ENCODE data around the gene NTN5. TPM values are rescaled to one million over a fixed set of nuclear protein-coding genes. Genes with fewer than 3 reads are reported as not detected.
"Not testable (repeated sequence)": the region's sequence is repeated elsewhere in the genome, so short reads cannot be mapped to it uniquely, and the experiment has no call there.

The NTN5 gene
- total and polyA plus RNA-seq, 11 donors = 0.11 to 0.42 (median 0.16) TPM; not detected in 7

GRCh38 chr19:48695743-48696352 is 23.0 kb upstream of the NTN5 start, which contains the start of gene FUT2:
FUT2 (plus strand) TSS chr19:48695971; CDS start chr19:48702957, 6,986 bp downstream.
- intact Hi-C loops (cut with DNase I) = no loop called here
- H3K9me3 ChIP-seq = no peaks in the 10 kb centered on the region
- TF ChIP-seq, protein P1, sequence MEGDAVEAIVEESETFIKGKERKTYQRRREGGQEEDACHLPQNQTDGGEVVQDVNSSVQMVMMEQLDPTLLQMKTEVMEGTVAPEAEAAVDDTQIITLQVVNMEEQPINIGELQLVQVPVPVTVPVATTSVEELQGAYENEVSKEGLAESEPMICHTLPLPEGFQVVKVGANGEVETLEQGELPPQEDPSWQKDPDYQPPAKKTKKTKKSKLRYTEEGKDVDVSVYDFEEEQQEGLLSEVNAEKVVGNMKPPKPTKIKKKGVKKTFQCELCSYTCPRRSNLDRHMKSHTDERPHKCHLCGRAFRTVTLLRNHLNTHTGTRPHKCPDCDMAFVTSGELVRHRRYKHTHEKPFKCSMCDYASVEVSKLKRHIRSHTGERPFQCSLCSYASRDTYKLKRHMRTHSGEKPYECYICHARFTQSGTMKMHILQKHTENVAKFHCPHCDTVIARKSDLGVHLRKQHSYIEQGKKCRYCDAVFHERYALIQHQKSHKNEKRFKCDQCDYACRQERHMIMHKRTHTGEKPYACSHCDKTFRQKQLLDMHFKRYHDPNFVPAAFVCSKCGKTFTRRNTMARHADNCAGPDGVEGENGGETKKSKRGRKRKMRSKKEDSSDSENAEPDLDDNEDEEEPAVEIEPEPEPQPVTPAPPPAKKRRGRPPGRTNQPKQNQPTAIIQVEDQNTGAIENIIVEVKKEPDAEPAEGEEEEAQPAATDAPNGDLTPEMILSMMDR (IDR thresholded peaks at IDR 0.05) = no peak
- TF ChIP-seq POLR2A (IDR thresholded peaks at IDR 0.05) = no peak
- DNase-seq = no peak
- H3K27ac ChIP-seq = peak within 1 kb of the TSS in 4 of 12 donors; percentile 11 to 40 (median 28)
- 36 to 45% (median 41%) methylated on average over 10 to 16 of the region's 16 CpGs for WGBS, 4 donors
- ATAC-seq = peak in 3 of 4 donors; percentile 19 to 23 (median 23)
- H3K4me1 ChIP-seq = peaks cover 0 to 15% (median 5%) of the 10 kb centered on the region in 12 donors
- H3K4me3 ChIP-seq = peak within 1 kb of the TSS in 9 of 12 donors; percentile 14 to 41 (median 32)
- H3K27me3 ChIP-seq = peaks cover 0 to 26% (median 7%) of the 10 kb centered on the region in 9 donors
- H3K36me3 ChIP-seq = no peaks in the 10 kb centered on the region

GRCh38 chr19:48693629-48694028 is 20.8 kb upstream of the NTN5 start:
- H3K4me3 ChIP-seq; intact Hi-C loops (cut with DNase I); H3K9me3 ChIP-seq; DNase-seq; ATAC-seq; H3K27ac ChIP-seq; H3K36me3 ChIP-seq: not testable (repeated sequence)
- peaks cover 0 to 26% (median 7%) of the 10 kb centered on the region in 9 donors for H3K27me3 ChIP-seq
- peaks cover 0 to 15% (median 5%) of the 10 kb centered on the region in 12 donors for H3K4me1 ChIP-seq
- 80 to 91% (median 89%) methylated on average over 9 of the region's 9 CpGs for WGBS, 4 donors

- Histone ChIP-seq H3K27ac (no peak overlapping the region), H3K36me3 (no peaks in the 10 kb centered on the region), H3K9me3 (no peaks in the 10 kb centered on the region), H3K4me1 (no peaks in the 10 kb centered on the region), H3K27me3 (no peaks in the 10 kb centered on the region), H3K4me3 (no peak overlapping the region)
- 74 to 79% (median 76%) methylated on average over 7 of the region's 7 CpGs for WGBS, 4 donors
- DNase-seq = no peak
- TF ChIP-seq POLR2A (IDR thresholded peaks at IDR 0.05) = no peak
- TF ChIP-seq, protein P1 (IDR thresholded peaks at IDR 0.05) = no peak
- intact Hi-C loops (cut with DNase I) = no loop called here
- no peak for ATAC-seq
Observed at GRCh38 chr19:48689449-48689848, 16.6 kb upstream of the NTN5 start.

GRCh38 chr19:48687776-48688175 is 15.0 kb upstream of the NTN5 start:
- Histone ChIP-seq H3K4me3 (no peak overlapping the region), H3K36me3 (no peaks in the 10 kb centered on the region), H3K4me1 (no peaks in the 10 kb centered on the region), H3K9me3 (no peaks in the 10 kb centered on the region), H3K27me3 (no peaks in the 10 kb centered on the region), H3K27ac (no peak overlapping the region)
- 81 to 91% (median 85%) methylated on average over 3 of the region's 3 CpGs for WGBS, 4 donors
- DNase-seq (no peak), ATAC-seq (no peak)
- intact Hi-C loops (cut with DNase I) = no loop called here
- TF ChIP-seq POLR2A (IDR thresholded peaks at IDR 0.05) = no peak
- TF ChIP-seq, protein P1 (IDR thresholded peaks at IDR 0.05) = no peak

- H3K4me1 ChIP-seq; H3K4me3 ChIP-seq; DNase-seq; intact Hi-C loops (cut with DNase I); ATAC-seq; H3K36me3 ChIP-seq; H3K9me3 ChIP-seq; H3K27me3 ChIP-seq; H3K27ac ChIP-seq: not testable (repeated sequence)
- WGBS, 4 donors = 91 to 96% (median 92%) methylated on average over 7 of the region's 7 CpGs
Observed at GRCh38 chr19:48686637-48687036, 13.8 kb upstream of the NTN5 start.

Data from heart left ventricle (tissue), 16 donors.